GM19043 (cell line): Measurements from ENCODE around the gene NPAS4.
A peak's percentile ranks its signal among the peaks of the same experiment; 100 is the strongest.
"Not testable (repeated sequence)": the region's sequence is repeated elsewhere in the genome, so short reads cannot be mapped to it uniquely, and the experiment has no call there.

Experiments used
- ATAC-seq: cut with Tn5 transposase; IDR thresholded peaks from one replicate; pipeline ENCODE4 v1.9.1; 2021; ENCODE audit warnings: low read depth; ENCODE audit not compliant: unreplicated experiment

Gene NPAS4

DNA sequence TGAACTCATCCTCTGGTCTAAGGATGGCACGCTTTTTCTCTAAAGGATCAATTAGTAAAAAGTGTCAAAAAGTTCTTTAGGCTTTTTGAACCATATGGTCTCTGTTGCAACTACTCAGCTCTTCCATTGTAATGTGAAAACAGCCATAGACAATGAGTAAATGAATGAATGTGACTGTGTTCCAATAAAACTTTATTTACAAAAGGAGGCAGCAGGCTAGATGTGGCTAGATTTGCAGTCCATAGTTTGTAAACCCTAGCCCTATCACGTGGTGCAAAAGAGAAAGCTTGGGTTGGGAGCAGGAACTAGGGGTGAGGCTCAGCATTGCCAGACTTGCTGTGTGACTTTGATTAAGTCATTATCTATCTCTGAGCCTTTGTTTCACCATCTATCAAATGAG, 5.4 kb upstream of the NPAS4 start:
- no peak for ATAC-seq

DNA sequence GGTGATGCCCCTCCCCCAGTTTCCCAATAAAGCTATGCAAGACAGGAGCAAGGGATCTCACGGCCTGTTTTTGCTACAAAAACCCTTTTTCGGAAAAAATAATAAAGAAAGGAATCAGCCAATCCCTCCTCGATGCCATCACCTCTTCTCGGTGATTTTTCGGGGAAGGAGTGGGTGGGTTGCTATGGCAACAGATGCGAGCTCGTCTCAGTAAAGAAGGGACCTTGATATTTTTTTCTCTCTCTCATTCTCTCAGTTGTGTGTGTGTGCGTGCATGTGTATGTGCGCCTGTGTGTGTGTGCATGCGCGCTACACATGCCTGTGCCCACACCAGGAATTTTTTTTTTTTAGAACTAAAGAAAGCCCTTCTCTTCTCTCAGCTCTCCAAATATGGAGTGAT, 3.8 kb upstream of the NPAS4 start:
- no peak for ATAC-seq

- no peak for ATAC-seq
Measured at GRCh38 chr11:66418168-66418985, 2.5 kb upstream of the NPAS4 start.

GRCh38 chr11:66418986-66419308, 1.9 kb upstream of the NPAS4 start:
- no peak for ATAC-seq

DNA sequence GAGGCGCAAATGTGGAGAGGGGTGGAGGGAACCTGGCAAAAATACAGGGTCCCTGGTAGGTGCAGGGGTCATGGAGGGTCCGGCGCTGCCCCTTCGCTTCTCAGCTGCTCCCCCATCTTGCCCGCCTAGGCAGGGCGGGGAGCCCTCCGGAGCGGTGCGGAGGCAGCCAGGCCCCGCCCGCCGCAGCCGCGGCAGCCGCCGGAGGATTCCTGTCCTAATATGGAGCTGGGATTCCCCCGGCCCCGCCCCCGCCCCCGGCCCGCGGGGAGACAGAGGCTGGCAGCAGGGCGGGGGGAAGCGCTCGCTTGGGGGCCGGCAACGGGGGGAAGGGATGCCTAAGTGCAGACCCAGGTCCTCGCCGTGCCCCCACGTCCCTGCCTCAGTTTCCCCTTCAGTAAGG, 1.0 kb upstream of the NPAS4 start:
- ATAC-seq, result no peak

DNA sequence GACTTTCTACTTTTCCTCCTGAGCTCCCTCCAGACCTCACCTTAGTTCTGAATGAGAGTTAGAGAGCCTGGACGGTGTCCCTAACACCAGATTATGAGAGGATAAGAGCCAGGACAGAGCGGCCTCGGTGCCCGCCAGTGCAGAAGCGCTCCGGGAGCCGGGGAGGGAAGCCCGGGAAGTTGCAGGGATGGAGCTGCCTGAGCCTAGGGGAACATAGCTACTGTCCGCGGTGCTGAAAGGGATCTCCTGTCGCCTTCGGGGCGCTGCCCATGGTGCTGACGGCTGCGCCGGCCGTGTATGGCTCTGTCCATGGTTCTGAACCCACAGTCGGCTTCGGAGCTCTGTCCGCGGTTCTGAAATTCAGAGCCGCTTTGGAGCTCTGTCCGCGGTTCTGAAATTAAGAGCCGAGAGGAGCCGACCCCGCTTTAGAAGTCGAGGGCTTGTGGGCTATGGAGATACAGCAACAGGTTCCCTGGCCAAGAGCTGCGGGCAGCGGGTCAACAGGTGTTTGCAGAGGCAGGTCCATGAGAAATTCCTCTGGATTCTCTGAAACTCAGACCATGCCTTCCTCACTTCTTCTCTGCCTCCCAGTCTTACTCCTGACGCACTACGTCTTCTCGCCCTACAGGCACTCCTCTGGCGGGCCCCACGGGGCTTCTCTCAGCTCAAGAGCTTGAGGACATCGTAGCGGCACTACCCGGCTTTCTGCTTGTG, 814 bp downstream of the NPAS4 start:
- no peak for ATAC-seq

GRCh38 chr11:66426314-66426713, 5.5 kb downstream of the NPAS4 start:
- ATAC-seq, result no peak

GRCh38 chr11:66428933-66429332, 8.1 kb downstream of the NPAS4 start:
- no peak for ATAC-seq

GRCh38 chr11:66429983-66430602, 9.3 kb downstream of the NPAS4 start:
- no peak for ATAC-seq

- not testable (repeated sequence) for ATAC-seq
Measured at GRCh38 chr11:66431287-66431686, 10.5 kb downstream of the NPAS4 start.

DNA sequence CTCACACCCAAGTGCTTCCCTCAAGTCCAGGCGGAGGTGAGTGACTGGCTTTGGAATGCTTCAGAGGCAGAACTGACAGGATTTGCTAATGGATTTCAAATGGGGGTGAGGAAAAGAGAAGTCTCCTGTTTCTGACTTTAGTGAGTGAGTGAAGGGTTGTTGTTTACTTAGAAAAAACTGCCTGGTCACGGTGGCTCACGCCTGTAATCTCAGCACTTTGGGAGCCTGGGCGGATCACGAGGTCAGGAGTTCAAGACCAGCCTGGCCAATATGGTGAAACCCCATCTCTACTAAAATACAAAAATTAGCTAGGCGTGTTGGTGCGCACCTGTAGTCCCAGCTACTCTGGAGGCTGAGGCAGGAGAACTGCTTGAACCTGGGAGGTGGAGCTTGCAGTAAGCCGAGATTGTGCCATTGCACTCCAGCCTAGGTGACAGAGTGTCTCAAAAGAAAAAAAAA, 11.1 kb downstream of the NPAS4 start:
- ATAC-seq, result not testable (repeated sequence)

DNA sequence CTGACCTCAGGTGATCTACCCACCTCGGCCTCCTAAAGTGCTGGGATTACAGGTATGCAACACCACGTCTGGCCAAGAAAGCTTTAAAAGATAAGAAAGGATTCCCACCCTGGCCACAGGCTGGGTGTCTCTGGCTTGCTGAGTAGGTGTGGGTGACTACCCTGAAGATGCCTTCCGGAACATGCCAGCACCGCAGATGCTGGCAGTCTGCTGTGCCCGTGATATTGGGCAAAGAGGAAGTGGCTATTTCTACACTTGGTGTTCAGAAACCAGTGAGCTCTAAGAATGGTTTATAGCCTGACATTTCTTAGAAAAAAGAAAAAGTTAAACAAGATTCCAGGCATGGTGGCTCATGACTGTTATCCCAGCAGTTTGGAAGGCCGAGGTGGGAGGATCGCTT, 11.8 kb downstream of the NPAS4 start:
- ATAC-seq, result no peak

DNA sequence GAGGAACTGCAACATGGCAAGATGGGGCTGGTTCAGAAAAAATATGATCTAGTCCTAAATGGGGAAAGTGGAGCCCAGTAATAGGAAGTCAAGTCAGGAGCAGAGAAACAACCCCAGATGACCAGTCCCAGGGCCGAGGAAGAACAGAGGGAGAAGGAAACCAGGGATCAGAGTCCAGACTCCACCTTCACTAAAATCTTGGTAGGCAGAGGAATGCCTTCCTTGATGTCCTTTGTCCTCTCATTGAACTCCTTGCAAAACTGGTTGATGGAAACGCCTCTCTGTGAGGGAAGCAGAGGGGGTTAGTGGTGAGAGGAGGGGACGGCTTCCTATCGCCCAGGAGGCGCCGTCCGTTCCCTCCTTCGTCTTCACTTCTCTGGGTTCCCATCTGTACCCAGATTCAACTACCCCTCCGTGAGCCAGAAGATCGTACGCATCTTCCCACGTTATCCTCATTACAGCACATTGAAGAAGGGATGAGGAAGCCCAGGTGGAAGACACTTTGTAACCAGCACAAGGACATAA, 17.2 kb downstream of the NPAS4 start:
- no peak for ATAC-seq

- ATAC-seq, result peak; percentile 83
Measured at GRCh38 chr11:66438504-66439466, 17.9 kb downstream of the NPAS4 start, which contains the start of gene MRPL11. TSS of gene MRPL11 (minus strand) at chr11:66438848. CDS start at chr11:66438754, 94 bp downstream.

- not testable (repeated sequence) for ATAC-seq
Measured at GRCh38 chr11:66440101-66440939, 19.5 kb downstream of the NPAS4 start.

DNA sequence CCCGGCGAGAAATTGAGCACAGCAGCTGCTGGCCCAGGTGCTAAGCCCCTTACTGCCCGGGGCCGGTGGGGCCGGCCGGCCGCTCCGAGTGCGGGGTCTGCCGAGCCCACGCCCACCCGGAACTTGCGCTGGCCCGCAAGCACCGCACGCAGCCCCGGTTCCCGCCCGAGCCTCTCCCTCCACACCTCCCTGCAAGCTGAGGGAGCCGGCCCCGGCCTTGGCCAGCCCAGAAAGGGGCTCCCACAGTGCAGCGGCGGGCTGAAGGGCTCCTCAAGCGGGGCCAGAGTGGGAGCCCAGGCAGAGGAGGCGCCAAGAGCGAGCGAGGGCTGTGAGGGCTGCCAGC, 20.1 kb downstream of the NPAS4 start:
- ATAC-seq, result not testable (repeated sequence)

DNA sequence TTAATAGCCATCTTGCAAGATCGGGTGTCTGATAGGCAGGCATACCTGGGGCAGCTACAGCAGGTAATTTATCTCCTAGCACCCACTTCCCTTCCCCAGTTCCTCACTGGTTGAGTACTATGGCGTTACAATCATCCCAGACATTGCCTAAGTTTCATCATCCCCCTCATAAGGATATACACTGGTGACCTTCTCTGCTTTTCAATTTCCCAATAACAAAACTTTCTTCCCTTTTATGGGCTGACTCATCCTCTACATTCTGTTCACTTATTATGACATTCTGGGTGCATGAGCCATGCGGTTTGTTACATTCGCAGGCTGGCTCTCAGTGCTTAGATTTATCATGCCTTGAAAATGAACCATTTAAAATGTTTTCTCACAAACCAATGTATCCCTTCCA, 22.8 kb downstream of the NPAS4 start:
- ATAC-seq, result no peak

- ATAC-seq, result no peak
Measured at GRCh38 chr11:66447012-66447411, 26.2 kb downstream of the NPAS4 start.

DNA sequence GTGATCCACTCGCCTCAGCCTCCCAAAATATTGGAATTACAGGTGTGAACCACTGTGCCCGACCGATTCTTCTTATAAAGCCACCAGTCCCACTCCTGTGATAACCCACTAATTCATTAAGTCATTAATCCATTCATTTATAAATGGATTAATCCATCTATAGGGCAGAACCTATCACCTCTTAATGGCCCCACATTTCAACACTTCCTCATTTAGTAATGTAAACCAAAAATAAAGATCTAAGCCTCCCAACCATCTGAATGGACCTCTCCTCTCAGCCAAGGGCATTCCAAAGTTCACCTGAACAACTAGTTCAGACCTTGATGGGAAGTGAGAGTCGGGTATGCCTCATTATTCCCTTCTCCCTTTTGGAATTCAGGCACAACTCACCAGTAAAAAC, 27.7 kb downstream of the NPAS4 start:
- ATAC-seq, result no peak
